A549 treated with GW870086 at 1 μM for 4 hours (cell line): ENCODE data around the gene ICOS. TPM values are rescaled to one million over a fixed set of nuclear protein-coding genes. Genes with fewer than 3 reads are reported as not detected.

Experiments
- total RNA-seq: library from RNA; stranded (reverse); fragments of 200-300 nt; extraction: Qiagen RNA extraction; gene quantifications from 5 replicates; pipeline ENCODE4 v1.2.3, GENCODE V29; 2022; ENCODE audit warnings: low read depth

ICOS gene
- not detected in 5 replicates for total RNA-seq

GRCh38 chr2:203936535-203936934 is at the start of gene ICOS:
Gene ICOS (plus strand): TSS chr2:203936763. CDS start chr2:203936815, 52 bp downstream.

Other genes with a start within 250 kb of the ICOS start
- not detected in 5 replicates for gene CD28, start 230.1 kb upstream of the ICOS start, total RNA-seq
- gene CTLA4, start 69.0 kb upstream of the ICOS start, total RNA-seq, result not detected in 5 replicates